ENCODE results near the gene COMMD1. TPM values are rescaled to one million over a fixed set of nuclear protein-coding genes. Genes with fewer than 3 reads are reported as not detected.
A peak's percentile ranks its signal among the peaks of the same experiment; 100 is the strongest.
"Not testable (repeated sequence)": the region's sequence is repeated elsewhere in the genome, so short reads cannot be mapped to it uniquely, and the experiment has no call there.

Gene COMMD1
- total RNA-seq, 2 experiments from 2014 or later = 29.3 to 36.1 TPM

DNA sequence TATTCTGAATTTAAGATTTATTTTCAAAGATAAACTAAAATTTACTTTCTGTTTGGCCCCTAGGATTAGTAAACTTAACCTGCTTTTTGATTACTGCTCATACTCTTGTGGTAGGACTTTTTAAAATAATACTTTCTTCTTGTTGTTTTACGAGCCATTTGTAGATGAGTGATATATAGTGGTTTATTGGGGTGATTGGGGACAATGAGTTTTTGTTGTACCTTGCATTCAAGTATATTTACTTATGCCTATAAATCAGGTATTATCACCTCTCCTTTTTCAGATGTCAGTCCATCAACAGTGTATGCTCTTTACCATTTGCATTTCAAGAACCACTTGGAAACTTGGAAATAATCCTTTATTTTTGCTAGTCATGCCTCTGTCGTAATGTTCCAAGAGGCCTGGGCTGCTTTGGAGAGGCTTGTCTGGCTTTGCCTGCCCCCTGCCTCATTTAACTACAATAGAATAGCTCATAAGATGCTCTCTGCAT is 131.3 kb downstream of the COMMD1 start:
- intact Hi-C loops (cut with DNase I, micrococcal nuclease) = loop anchor here in 1 of 2 experiments (10.0 kb wide), 1 partner anchor 168 kb away; no protein-coding TSS in a partner anchor
- Mint-ChIP-seq H3K9me3 (ENCODE audit: low read depth) (no peaks in the 10 kb centered on the region), H3K36me3 (ENCODE audit: low read depth) (peaks cover 4% of the 10 kb centered on the region), H3K4me1 (peaks cover 16% of the 10 kb centered on the region), H3K4me3 (no peak overlapping the region), H3K27ac (no peak overlapping the region), H3K27me3 (no peaks in the 10 kb centered on the region)
- DNase-seq = no peak
- no peak for ATAC-seq
- ChIA-PET POLR2A (no interaction called here), CTCF (no interaction called here)

DNA sequence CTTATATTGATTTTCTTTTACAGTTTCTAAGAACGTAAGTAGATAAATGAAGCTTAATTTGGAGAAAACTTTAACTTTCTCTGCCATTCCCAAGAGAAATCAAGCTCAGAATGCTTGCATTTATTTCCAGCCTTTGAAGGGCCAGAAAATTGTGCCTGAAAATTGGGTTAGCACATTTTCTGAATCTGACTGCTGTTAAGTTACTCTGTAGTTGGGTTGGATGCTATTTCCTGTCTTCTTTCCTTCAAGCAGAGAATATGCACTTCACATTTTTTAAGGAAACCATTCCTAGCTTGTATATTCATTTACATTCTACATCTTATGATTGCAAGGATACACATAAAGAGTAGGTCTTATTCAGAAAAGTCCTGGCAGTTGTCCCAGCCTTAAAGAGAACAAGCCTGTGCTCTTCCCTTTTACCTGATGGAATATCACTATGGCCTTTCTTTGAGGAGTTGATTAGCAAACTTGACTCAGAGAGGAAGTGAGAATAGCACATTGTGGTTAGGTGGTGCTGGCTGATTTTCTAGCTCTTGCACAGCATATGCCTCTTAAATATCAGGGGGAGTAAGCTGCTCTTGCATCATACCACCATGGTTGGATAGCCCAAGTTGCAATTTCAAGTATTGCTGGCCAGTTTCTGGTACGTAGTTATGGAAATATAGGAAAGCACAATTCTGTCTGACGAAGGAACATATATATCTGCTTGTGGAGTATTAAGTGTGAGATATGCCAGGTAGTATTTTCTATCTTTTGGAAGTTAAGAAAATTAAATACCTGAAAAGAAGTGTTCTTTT is 133.7 kb downstream of the COMMD1 start:
- peaks cover 12% of the 10 kb centered on the region for H3K36me3 Mint-ChIP-seq (ENCODE audit: low read depth)

DNA sequence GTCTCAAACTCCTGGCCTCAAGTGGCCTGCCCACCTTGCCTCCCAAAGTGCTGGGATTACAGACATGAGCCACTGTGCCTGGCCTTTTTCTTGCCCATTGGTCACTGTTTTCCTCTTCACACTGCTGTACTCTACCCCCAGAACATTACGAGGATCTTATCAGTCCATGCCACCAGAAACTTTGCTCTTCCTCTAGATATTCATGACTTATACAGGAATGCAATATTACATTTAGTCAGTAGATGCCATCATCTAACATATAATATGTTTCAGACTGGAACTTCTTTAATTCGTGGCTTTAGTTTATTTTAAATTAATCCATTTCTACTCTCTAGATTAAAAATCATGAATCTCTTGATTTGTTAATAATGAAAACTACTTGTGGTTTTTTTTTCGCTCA is 135.5 kb downstream of the COMMD1 start:
- Mint-ChIP-seq H3K36me3 (ENCODE audit: low read depth) (peaks cover 18% of the 10 kb centered on the region), H3K9me3 (ENCODE audit: low read depth) (peaks cover 4% of the 10 kb centered on the region), H3K27me3 (no peaks in the 10 kb centered on the region), H3K27ac (no peak overlapping the region), H3K4me1 (peaks cover 16% of the 10 kb centered on the region), H3K4me3 (no peak overlapping the region)
- ChIA-PET POLR2A (no interaction called here), CTCF (no interaction called here)
- intact Hi-C loops (cut with DNase I, micrococcal nuclease) = no loop called here
- DNase-seq (no peak), ATAC-seq (no peak)

More for the DNA sequence above, 133.7 kb downstream of the COMMD1 start:
- intact Hi-C loops (cut with DNase I, micrococcal nuclease) = loop anchor here (2.0 to 10.0 kb wide), 2 partner anchors 166 to 266 kb away; no protein-coding TSS in a partner anchor
- Mint-ChIP-seq H3K27me3 (no peaks in the 10 kb centered on the region), H3K9me3 (ENCODE audit: low read depth) (no peaks in the 10 kb centered on the region), H3K27ac (peak overlapping the region; percentile 81), H3K4me3 (no peak overlapping the region), H3K4me1 (peaks cover 16% of the 10 kb centered on the region)
- CTCF ChIA-PET = interaction anchor here (0.6 kb wide), 1 partner anchor 174 kb away, joined by 3 read pairs; no protein-coding TSS in a partner anchor
- peak; percentile 53 for DNase-seq
- peak; percentile 97 for ATAC-seq
- POLR2A ChIA-PET = no interaction called here

DNA sequence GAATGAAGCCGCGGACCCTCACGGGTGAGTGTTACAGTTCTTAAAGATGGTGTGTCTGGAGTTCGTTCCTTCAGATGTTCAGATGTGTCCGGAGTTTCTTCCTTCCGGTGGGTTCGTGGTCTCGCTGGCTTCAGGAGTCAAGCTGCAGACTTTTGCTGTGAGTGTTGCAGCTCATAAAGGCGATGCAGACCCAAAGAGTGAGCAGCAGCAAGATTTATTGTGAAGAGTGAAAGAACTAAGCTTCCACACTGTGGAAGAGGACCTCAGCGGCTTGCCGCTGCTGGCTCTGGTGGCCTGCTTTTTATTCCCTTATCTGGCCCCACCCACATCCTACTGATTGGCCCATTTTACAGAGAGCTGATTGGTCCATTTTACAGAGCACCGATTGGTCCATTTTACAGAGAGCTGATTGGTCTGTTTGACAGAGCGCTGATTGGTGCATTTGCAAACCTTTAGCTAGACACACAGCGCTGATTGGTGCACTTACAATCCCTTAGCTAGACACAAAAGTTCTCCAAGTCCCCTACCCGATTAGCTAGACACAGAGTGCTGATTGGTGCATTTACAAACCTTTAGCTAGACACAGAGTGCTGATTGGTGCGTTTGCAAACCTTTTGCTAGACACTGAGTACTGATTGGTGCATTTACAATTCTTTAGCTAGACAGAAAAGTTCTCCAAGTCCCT is 136.4 kb downstream of the COMMD1 start:
- H3K27me3 Mint-ChIP-seq; POLR2A ChIA-PET; intact Hi-C loops (cut with DNase I, micrococcal nuclease); H3K9me3 Mint-ChIP-seq (ENCODE audit: low read depth); H3K27ac Mint-ChIP-seq; ATAC-seq; H3K4me3 Mint-ChIP-seq; DNase-seq: not testable (repeated sequence)
- CTCF ChIA-PET = interaction anchor here (0.7 kb wide), 1 partner anchor 982 kb away, joined by 3 read pairs; no protein-coding TSS in a partner anchor
- H3K4me1 Mint-ChIP-seq = peaks cover 16% of the 10 kb centered on the region
- H3K36me3 Mint-ChIP-seq (ENCODE audit: low read depth) = peaks cover 21% of the 10 kb centered on the region

DNA sequence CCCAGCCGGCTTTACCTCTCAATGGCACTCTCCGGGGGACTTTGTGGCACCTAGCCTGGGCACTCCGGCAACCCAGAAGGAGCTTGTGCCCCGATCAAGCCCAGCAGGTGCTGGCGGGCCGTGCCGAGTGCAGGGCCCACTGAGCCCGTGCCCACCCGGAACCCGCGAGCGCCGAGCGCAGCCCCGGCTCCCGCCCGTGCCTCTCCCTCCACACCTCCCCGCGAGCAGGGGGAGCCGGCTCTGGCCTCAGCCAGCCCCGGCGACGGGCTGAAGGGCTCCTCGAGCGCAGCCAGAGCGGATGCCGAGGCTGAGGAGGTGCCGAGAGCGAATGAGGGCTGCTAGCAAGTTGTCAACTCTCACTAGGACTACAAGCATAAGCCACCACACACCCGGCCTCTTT is 136.9 kb downstream of the COMMD1 start:
- CTCF ChIA-PET = interaction anchor here (0.7 kb wide), 1 partner anchor 981 kb away, joined by 3 read pairs; no protein-coding TSS in a partner anchor

DNA sequence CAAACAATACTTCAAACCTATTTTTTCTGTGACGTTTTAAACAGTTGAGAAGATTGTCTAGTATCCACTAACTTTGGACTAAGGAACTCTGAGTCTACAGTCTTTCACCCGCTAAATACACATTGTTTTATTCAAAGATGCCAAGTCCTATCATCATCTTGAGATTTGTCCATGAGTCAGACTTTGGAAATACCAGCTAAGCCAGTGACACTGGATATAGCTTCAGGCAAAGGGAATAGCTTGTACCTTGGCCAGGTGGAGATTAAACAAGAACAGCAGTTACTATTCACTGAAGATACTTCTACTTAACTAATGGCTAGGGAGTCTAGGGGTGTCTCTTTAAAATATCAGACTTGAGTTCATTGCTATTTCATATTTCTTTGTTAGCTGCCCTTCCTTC is 137.5 kb downstream of the COMMD1 start:
- intact Hi-C loops (cut with DNase I, micrococcal nuclease) = no loop called here
- no peaks in the 10 kb centered on the region for H3K27me3 Mint-ChIP-seq
- ATAC-seq = no peak
- DNase-seq = no peak
- ChIA-PET CTCF (no interaction called here), POLR2A (no interaction called here)
- peaks cover 21% of the 10 kb centered on the region for H3K36me3 Mint-ChIP-seq (ENCODE audit: low read depth)
- peaks cover 4% of the 10 kb centered on the region for H3K9me3 Mint-ChIP-seq (ENCODE audit: low read depth)
- no peak overlapping the region for H3K4me3 Mint-ChIP-seq
- peaks cover 16% of the 10 kb centered on the region for H3K4me1 Mint-ChIP-seq
- H3K27ac Mint-ChIP-seq = no peak overlapping the region

More for the DNA sequence above, 136.9 kb downstream of the COMMD1 start:
- Mint-ChIP-seq H3K4me3 (no peak overlapping the region), H3K27ac (no peak overlapping the region), H3K27me3 (no peaks in the 10 kb centered on the region), H3K36me3 (ENCODE audit: low read depth) (peaks cover 21% of the 10 kb centered on the region), H3K9me3 (ENCODE audit: low read depth) (peaks cover 4% of the 10 kb centered on the region), H3K4me1 (peaks cover 16% of the 10 kb centered on the region)
- ATAC-seq = no peak
- intact Hi-C loops (cut with DNase I, micrococcal nuclease) = no loop called here
- POLR2A ChIA-PET = no interaction called here
- no peak for DNase-seq

DNA sequence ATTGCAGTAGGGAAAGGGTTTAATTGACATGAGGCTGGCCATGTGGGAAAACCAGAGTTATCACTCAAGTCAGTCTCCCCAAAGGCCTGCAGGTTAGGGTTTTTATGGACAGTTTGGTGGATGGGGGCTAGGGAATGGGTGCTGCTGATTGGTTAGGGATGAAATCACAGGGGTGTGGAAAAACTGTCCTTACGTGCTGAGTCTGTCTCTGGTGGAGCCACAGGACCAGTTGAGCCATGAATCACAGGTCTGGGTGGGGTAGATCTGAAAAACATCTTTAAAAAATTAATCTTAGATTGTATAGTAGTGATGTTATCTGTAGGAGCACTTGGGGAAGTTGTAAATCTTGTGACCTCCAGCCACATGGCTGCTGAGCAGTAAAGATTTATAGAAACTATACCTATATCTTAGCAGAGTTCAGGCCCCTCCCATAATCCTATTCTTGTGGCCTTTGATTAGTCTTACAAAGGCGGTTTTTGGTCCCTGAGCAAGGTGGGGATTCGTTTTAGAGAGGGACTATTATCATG is 139.6 kb downstream of the COMMD1 start:
- CTCF ChIA-PET = no interaction called here
- Mint-ChIP-seq H3K36me3 (ENCODE audit: low read depth) (peaks cover 21% of the 10 kb centered on the region), H3K9me3 (ENCODE audit: low read depth) (peaks cover 4% of the 10 kb centered on the region), H3K4me3 (no peak overlapping the region), H3K27ac (no peak overlapping the region), H3K4me1 (peaks cover under 1% of the 10 kb centered on the region), H3K27me3 (no peaks in the 10 kb centered on the region)
- POLR2A ChIA-PET = no interaction called here
- ATAC-seq = no peak
- intact Hi-C loops (cut with DNase I, micrococcal nuclease) = no loop called here
- no peak for DNase-seq

DNA sequence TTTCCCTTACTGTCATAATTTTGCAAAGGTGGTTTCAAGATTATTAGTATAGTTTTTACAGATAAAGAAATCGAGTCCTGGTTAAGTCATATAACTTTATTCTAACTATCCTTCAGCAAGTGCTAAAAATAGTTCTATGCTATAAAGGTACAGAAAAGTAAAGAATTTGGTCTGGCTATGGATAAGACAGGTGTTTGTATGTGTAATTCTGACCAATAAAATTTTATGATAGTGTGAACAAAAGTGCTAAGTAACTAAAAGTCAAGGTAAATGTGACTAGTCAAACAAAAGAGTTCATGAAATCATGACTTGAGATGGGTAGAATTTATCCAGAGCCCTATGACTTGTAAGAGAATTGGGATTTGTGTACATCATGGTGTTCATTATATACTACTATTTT is 140.7 kb downstream of the COMMD1 start:
- H3K27me3 Mint-ChIP-seq = no peaks in the 10 kb centered on the region
- no peak for ATAC-seq
- CTCF ChIA-PET = interaction anchor here (0.6 kb wide), 1 partner anchor 67 kb away, joined by 4 read pairs; no protein-coding TSS in a partner anchor
- no peak overlapping the region for H3K4me3 Mint-ChIP-seq
- H3K36me3 Mint-ChIP-seq (ENCODE audit: low read depth) = peaks cover 21% of the 10 kb centered on the region
- intact Hi-C loops (cut with DNase I, micrococcal nuclease) = no loop called here
- H3K4me1 Mint-ChIP-seq = no peaks in the 10 kb centered on the region
- H3K27ac Mint-ChIP-seq = no peak overlapping the region
- POLR2A ChIA-PET = no interaction called here
- no peak for DNase-seq
- H3K9me3 Mint-ChIP-seq (ENCODE audit: low read depth) = peaks cover 4% of the 10 kb centered on the region

DNA sequence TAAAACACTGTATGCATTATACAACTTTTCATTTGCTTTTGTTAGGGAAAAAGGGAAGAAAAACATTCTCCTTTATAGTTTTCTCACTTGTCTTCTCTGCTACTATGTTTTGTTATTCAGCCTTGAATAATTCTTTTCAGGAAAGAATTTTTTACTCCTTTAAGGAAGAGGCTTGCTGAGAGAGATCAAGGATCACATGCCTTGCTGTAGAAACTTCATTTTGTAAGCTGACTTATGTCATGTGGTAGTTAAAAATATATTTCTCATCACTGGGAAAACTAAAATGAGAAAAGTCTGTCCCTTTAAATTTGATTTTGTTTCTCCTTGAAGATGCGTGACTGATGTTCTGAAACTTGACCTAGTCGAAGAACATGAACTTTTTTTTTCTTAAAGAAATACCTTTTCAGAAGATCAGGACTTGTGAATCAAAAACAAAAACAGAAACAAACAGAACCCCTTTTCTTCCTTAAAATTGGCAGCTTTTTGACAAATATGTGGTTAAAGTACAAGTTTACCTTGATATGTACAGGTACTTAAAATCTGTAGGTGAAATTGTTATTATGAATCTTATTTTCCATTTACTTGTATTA is 145.1 kb downstream of the COMMD1 start:
- Mint-ChIP-seq H3K27me3 (no peaks in the 10 kb centered on the region), H3K36me3 (ENCODE audit: low read depth) (peaks cover 3% of the 10 kb centered on the region), H3K27ac (no peak overlapping the region), H3K4me1 (peaks cover 16% of the 10 kb centered on the region), H3K9me3 (ENCODE audit: low read depth) (no peaks in the 10 kb centered on the region), H3K4me3 (no peak overlapping the region)
- DNase-seq (no peak), ATAC-seq (no peak)
- intact Hi-C loops (cut with DNase I, micrococcal nuclease) = no loop called here
- ChIA-PET CTCF (no interaction called here), POLR2A (no interaction called here)

DNA sequence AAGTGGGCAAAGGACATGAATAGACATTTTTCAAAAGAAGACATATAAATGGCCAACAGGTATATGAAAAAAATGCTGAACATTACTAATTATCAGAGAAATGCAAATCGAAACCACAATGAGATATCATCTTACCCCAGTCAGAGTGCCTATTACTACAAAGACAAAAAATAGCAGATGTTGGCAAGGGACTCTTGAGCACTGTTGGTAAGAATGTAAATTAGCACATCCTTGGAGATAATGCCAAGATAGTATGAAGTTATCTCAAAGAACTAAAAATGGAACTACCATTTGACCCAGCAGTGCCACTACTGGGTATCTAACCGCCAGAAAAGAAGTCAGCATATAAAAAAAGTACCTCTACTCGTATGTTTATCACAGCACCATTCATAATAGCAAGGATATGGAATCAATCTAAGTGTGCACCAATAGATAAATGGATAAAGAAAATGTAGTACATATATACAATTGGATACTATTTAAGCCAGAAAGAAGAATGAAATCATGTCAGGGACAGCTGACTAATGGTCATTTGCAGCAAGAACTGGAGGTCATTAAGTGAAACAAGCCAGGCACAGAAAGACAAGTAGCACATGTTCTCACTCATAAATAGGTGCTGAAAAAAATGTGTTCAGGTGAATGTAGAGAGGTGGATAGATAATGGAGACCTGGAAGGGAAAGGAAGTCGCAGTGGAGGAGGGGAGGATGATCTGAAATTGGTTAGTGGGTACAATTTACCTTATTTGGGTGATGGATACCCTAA is 148.7 kb downstream of the COMMD1 start:
- ChIA-PET CTCF (no interaction called here), POLR2A (no interaction called here)
- no peaks in the 10 kb centered on the region for H3K9me3 Mint-ChIP-seq (ENCODE audit: low read depth)
- peaks cover 2% of the 10 kb centered on the region for H3K36me3 Mint-ChIP-seq (ENCODE audit: low read depth)
- intact Hi-C loops (cut with DNase I, micrococcal nuclease) = no loop called here
- DNase-seq (no peak), ATAC-seq (no peak)
- H3K4me3 Mint-ChIP-seq = no peak overlapping the region
- no peaks in the 10 kb centered on the region for H3K27me3 Mint-ChIP-seq
- no peak overlapping the region for H3K27ac Mint-ChIP-seq
- peaks cover 16% of the 10 kb centered on the region for H3K4me1 Mint-ChIP-seq

DNA sequence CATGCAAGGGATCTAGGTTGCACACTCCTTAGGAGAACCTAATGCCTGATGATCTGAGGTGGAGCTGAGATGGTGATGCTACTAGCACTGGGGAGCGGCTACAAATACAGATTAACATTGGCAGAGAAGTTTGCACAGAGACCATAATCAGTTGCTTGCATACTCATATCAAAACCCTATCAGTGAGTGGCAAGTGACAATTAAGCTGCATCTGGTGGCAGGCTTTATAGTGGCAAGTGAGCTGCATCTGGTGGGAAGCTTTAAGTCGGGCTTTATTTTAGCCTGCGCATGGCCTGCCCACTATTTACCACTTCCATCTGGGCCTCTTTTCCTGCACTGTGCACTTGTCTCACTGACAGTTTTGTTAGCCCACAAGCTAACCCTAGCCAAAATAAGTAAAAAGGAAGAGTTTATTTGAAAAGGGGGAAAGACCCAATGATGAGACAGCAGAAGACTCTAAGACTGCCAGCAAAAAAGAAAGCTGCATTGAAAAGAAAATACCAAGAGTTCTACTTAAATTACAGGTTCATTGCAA is 149.5 kb downstream of the COMMD1 start:
- H3K36me3 Mint-ChIP-seq (ENCODE audit: low read depth) = peaks cover 8% of the 10 kb centered on the region
- intact Hi-C loops (cut with DNase I, micrococcal nuclease) = no loop called here
- ChIA-PET CTCF (no interaction called here), POLR2A (no interaction called here)
- H3K4me3 Mint-ChIP-seq = no peak overlapping the region
- peaks cover 16% of the 10 kb centered on the region for H3K4me1 Mint-ChIP-seq
- DNase-seq = no peak
- H3K27me3 Mint-ChIP-seq = no peaks in the 10 kb centered on the region
- H3K9me3 Mint-ChIP-seq (ENCODE audit: low read depth) = peaks cover 4% of the 10 kb centered on the region
- H3K27ac Mint-ChIP-seq = no peak overlapping the region
- no peak for ATAC-seq

All from activated CD4-positive, alpha-beta T cell treated with anti-CD3 and anti-CD28 coated beads for 36 hours (primary cell).